C4-2B (cell line): ENCODE data around the gene DAPK1.

Experiments used
- ZFX ChIP-seq: fragments of 450-650 bp; IDR thresholded peaks from 2 replicates; pipeline ENCODE4 v1.6.1; 2017
- TF ChIP-seq, protein P1 (sequence below): fragments of 450-650 bp; conservative IDR thresholded peaks from 2 replicates; pipeline ENCODE4 v1.5.1; 2017; ENCODE audit warnings: mild to moderate bottlenecking

- TF ChIP-seq, protein P1, sequence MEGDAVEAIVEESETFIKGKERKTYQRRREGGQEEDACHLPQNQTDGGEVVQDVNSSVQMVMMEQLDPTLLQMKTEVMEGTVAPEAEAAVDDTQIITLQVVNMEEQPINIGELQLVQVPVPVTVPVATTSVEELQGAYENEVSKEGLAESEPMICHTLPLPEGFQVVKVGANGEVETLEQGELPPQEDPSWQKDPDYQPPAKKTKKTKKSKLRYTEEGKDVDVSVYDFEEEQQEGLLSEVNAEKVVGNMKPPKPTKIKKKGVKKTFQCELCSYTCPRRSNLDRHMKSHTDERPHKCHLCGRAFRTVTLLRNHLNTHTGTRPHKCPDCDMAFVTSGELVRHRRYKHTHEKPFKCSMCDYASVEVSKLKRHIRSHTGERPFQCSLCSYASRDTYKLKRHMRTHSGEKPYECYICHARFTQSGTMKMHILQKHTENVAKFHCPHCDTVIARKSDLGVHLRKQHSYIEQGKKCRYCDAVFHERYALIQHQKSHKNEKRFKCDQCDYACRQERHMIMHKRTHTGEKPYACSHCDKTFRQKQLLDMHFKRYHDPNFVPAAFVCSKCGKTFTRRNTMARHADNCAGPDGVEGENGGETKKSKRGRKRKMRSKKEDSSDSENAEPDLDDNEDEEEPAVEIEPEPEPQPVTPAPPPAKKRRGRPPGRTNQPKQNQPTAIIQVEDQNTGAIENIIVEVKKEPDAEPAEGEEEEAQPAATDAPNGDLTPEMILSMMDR, result no peak
- no peak for TF ChIP-seq ZFX
Observed at GRCh38 chr9:87562530-87563170, 65.0 kb downstream of the DAPK1 start.
